ENCODE data around the gene BIN1. TPM values are rescaled to one million over a fixed set of nuclear protein-coding genes. Genes with fewer than 3 reads are reported as not detected.

Gene BIN1
- total RNA-seq, 4 donors from 2014 or later = 95.7 to 146 (median 98.8) TPM

DNA sequence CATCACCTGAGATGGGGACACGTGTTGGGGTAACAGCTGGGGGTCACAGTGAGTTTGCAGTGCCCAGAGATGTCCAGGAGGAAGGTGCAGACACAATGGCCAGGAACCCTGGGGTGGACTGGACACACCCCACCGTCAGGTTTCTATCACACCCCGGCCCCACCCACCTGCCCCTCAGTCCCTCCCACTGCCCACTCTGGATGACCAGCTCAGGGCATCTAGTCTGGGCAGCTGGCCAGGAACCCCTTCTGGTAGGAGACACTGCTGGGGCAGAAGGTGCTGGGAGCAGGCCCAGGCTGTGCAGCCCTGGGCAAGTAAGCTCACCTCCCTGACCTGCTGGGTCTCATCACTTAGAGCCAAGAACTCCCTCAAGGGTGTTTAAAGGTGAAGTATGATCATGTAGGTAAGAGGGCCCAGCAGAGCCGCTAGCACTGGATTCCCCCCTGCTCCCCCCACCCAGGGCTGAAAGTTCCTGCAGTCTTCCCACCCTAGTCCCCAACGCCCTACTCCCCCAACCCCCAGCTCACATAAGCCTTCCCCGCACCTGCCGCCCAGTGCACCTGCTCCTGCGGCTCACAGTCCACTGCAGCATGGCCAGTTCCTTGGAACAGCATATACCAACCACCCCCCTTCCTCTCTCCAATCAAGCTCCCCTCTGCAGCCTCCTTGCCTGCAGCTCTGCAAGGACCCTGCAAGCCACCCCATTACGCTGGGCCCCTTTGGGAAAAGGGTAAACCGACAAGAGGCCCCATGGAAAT, 17.3 kb downstream of the BIN1 start:
- peak overlapping the region in 3 of 4 donors; percentile 3 to 97 (median 92) for H3K27ac ChIP-seq
- DNase-seq (ENCODE audit: low spot score in 2 of 2) = no peak
- no peaks in the 10 kb centered on the region for H3K9me3 ChIP-seq
- WGBS, 2 donors = 72 to 79% methylated on average over 10 of the region's 10 CpGs
- H3K4me1 ChIP-seq = peaks cover 2 to 93% (median 50%) of the 10 kb centered on the region in 4 donors
- H3K27me3 ChIP-seq = no peaks in the 10 kb centered on the region
- TF ChIP-seq, protein P1, sequence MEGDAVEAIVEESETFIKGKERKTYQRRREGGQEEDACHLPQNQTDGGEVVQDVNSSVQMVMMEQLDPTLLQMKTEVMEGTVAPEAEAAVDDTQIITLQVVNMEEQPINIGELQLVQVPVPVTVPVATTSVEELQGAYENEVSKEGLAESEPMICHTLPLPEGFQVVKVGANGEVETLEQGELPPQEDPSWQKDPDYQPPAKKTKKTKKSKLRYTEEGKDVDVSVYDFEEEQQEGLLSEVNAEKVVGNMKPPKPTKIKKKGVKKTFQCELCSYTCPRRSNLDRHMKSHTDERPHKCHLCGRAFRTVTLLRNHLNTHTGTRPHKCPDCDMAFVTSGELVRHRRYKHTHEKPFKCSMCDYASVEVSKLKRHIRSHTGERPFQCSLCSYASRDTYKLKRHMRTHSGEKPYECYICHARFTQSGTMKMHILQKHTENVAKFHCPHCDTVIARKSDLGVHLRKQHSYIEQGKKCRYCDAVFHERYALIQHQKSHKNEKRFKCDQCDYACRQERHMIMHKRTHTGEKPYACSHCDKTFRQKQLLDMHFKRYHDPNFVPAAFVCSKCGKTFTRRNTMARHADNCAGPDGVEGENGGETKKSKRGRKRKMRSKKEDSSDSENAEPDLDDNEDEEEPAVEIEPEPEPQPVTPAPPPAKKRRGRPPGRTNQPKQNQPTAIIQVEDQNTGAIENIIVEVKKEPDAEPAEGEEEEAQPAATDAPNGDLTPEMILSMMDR (IDR thresholded peaks at IDR 0.05) = no peak
- TF ChIP-seq EP300 (IDR thresholded peaks at IDR 0.05) (no peak), POLR2A (IDR thresholded peaks at IDR 0.05) (no peak)
- no peaks in the 10 kb centered on the region for H3K36me3 ChIP-seq
- H3K4me3 ChIP-seq = no peak overlapping the region

DNA sequence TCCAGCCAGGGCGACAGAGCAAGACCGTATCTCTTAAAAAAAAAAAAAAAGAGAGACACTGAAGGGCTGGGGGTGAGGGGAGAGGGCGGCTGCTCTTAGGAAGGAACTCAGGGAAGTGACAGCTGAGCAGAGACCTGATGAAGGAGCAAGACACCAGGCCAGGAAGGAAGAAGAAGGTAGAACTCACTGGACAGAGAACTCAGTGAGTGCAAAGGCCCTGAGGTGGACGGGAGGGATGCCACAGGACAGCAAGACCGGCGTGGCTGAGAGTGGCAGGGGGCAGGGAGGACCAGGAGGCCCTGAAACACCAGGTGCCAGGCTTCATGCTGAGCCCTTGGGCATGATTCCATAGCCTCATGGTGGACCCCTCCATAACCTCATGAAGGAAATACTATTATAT, 18.2 kb downstream of the BIN1 start:
- Histone ChIP-seq H3K9me3 (no peaks in the 10 kb centered on the region), H3K36me3 (no peaks in the 10 kb centered on the region), H3K27ac (peak overlapping the region in 3 of 4 donors; percentile 3 to 97 (median 92)), H3K27me3 (no peaks in the 10 kb centered on the region), H3K4me3 (no peak overlapping the region), H3K4me1 (peaks cover 0 to 93% (median 50%) of the 10 kb centered on the region in 4 donors)
- TF ChIP-seq POLR2A (IDR thresholded peaks at IDR 0.05) (no peak), EP300 (IDR thresholded peaks at IDR 0.05) (no peak)
- TF ChIP-seq, protein P1 (IDR thresholded peaks at IDR 0.05) = no peak
- no peak for DNase-seq (ENCODE audit: low spot score in 2 of 2)
- 85 to 88% methylated on average over 6 of the region's 6 CpGs for WGBS, 2 donors

DNA sequence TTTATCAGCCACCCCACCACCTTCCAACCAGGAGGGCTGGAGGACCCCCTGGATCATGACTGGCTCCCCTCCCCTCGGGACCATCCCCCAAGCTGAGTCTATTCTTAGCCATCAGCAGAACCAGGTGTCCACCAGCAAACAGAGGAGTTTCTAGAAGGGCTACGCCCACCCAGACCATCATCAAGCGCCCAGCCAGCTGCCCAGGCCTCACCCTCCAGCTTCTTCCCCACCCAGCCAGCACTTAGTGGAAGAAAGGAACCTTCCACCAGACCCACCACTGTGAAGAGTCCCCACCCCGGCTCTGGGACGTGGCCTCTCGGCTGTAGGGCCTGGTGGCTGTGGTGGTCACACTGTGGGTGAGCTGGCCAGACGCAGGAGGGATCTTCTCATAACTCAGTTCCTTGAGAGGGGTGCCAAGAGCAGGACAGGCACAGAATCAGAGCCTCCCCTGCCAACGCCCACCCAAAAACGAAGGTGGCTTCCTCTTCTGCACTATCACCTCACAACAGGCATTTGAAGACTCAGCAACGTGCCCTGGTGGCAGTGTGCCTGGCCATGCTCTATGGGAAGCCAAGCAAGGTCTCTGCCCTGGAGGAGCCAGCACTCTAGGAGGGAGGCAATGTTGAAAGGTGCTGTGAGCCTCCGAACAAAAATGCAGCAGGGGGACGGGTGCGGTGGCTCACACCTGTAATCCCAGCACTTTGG, 19.0 kb downstream of the BIN1 start:
- WGBS, 2 donors = 53 to 57% methylated on average over 6 to 13 of the region's 13 CpGs
- peak overlapping the region in 1 of 4 donors; percentile 32 for H3K4me3 ChIP-seq
- H3K4me1 ChIP-seq = peaks cover 0 to 93% (median 54%) of the 10 kb centered on the region in 4 donors
- H3K27me3 ChIP-seq = no peaks in the 10 kb centered on the region
- H3K27ac ChIP-seq = peak overlapping the region; percentile 68 to 97 (median 88)
- no peaks in the 10 kb centered on the region for H3K36me3 ChIP-seq
- TF ChIP-seq POLR2A (IDR thresholded peaks at IDR 0.05) (no peak), EP300 (IDR thresholded peaks at IDR 0.05) (no peak)
- TF ChIP-seq, protein P1 (IDR thresholded peaks at IDR 0.05) = no peak
- no peak for DNase-seq (ENCODE audit: low spot score in 2 of 2)
- no peaks in the 10 kb centered on the region for H3K9me3 ChIP-seq

DNA sequence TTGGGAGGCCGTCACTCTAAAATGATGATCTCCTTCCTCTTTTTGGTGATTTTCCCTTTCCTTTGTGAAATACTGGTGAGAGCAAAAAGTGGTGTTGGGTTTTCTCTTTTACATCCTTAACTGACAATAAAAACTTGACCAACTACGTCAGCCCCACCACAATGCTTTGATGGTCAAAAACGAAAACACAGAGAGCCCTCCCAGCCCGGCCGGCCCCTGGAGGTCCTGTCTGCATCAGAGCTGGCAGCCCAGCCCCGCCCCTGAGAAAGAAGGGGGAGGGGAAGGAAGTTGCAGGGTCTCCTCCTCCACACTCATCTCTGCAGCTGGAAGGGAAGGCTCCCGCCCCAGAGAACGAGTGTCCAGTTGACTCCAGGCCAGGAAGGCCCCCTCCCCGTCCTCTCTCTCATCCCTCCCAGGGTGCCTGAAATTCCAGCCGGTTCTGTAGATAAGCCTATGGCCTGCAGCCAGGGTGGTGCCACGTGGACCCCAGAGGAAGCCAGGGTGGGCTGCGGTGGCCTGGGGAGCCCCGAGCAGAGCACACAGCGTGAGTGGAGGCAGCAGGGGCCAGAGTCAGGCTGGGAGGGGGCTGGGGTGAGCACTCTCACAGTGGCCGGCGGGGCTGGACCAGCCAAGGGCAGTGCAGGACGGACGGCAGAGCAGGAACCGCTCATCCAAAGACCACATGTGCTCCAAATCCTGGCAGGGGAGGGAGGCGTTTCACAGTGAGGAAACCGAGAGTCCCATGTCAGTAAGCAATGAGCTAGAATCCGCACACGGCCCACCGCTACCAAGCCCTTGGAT, 19.8 kb downstream of the BIN1 start:
- TF ChIP-seq, protein P1 (IDR thresholded peaks at IDR 0.05) = no peak
- peak in 1 of 2 donors; percentile 53 for TF ChIP-seq EP300 (IDR thresholded peaks at IDR 0.05)
- peak in 1 of 2 donors; percentile 15 for TF ChIP-seq POLR2A (IDR thresholded peaks at IDR 0.05)
- no peaks in the 10 kb centered on the region for H3K9me3 ChIP-seq
- peak overlapping the region; percentile 4 to 42 (median 27) for H3K4me3 ChIP-seq
- H3K4me1 ChIP-seq = peaks cover 0 to 93% (median 62%) of the 10 kb centered on the region in 4 donors
- 4 to 10% methylated on average over 21 to 24 of the region's 24 CpGs for whole genome bisulfite sequencing, 2 donors
- H3K36me3 ChIP-seq = no peaks in the 10 kb centered on the region
- no peaks in the 10 kb centered on the region for H3K27me3 ChIP-seq
- peak; percentile 66 to 77 for DNase-seq (ENCODE audit: low spot score in 2 of 2)
- H3K27ac ChIP-seq = peak overlapping the region; percentile 84 to 97 (median 91)
